Peyer's patch (tissue), 4 donors: ENCODE measurements around the gene SAG. TPM values are rescaled to one million over a fixed set of nuclear protein-coding genes. Genes with fewer than 3 reads are reported as not detected.

Experiments
- DNase-seq, 3 donors: peaks; one replicate each; pipeline ENCODE4 v3.0.0-alpha.2; 2017 to 2019
- H3K27ac ChIP-seq, 4 donors: fragments of 200-600 bp; sonication (generic); one replicate each; pipeline ENCODE4 v1.5.1; 2016 to 2019
- H3K27me3 ChIP-seq, 2 donors: fragments of 200-600 bp; sonication (generic); one replicate each; pipeline ENCODE4 v1.5.1; 2019
- H3K36me3 ChIP-seq, 3 donors: fragments of 200-600 bp; sonication (generic); one replicate each; pipeline ENCODE4 v1.5.1; 2016 to 2019
- H3K4me1 ChIP-seq, 4 donors: fragments of 200-600 bp; sonication (generic); one replicate each; pipeline ENCODE4 v1.5.1; 2016 to 2019
- H3K4me3 ChIP-seq, 4 donors: fragments of 200-600 bp; sonication (generic); 1 replicate in 3 of 4; 2 replicates in 1 of 4; pipeline ENCODE4 v1.5.1; 2016 to 2019; ENCODE audit warnings: mild to moderate bottlenecking in 1 of 4
- H3K9me3 ChIP-seq, 4 donors: fragments of 200-600 bp; sonication (generic); one replicate each; pipeline ENCODE4 v1.5.1; 2016 to 2019; ENCODE audit warnings: mild to moderate bottlenecking in 1 of 4
- POLR2A ChIP-seq, 2 donors: fragments of 450-650 bp; IDR thresholded peaks; one replicate each; pipeline ENCODE4 v1.5.1; 2017; ENCODE audit warnings: antibody characterized with exemption in 2 of 2, mild to moderate bottlenecking in 2 of 2, moderate library complexity in 2 of 2
- total RNA-seq, 4 donors: library from RNA; depleted of rRNA; stranded (reverse); fragments of >200 nt; gene quantifications; one replicate each; pipeline ENCODE4 v1.1.0, GENCODE V29; 2016
- TF ChIP-seq, protein P1 (sequence below), 6 experiments: fragments of 450-650 bp in 4 of 6; fragments of 200-600 bp in 2 of 6; sonication (generic) in 1 of 6; IDR thresholded peaks; one replicate each; pipeline ENCODE4 v1.5.1; 2017 to 2019; ENCODE audit warnings: antibody characterized with exemption in 6 of 6, mild to moderate bottlenecking in 3 of 6, moderate library complexity in 1 of 6

Gene SAG
- total RNA-seq, result not detected

DNA sequence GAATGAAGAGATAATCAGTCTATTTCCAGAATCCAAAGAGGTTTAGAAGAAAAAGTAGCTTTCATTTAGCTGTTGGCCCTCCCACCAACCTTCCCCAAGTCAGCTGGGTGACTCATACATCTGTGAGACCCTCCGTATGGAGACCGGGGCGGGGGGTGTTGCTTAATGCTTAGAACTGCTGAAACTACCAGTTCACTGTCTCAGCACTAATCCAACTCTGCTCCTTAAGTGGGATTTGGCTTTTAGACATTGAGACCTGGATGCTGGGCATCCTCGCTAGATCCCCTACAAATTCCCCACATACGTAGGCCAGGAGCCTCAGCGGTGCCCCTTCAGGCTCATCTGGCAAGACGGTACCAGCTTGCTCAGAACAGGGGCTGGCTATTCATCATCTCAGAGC, at the start of gene SAG:
SAG (plus strand) TSS at position 252 of the 400 bp plus-strand sequence. CDS start 1,374 bp downstream, outside the sequence.
- DNase-seq, result no peak
- H3K4me3 ChIP-seq, result no peak within 1 kb of the TSS
- no peaks in the 10 kb centered on the region for H3K27me3 ChIP-seq
- no peaks in the 10 kb centered on the region for H3K36me3 ChIP-seq
- H3K9me3 ChIP-seq, result no peaks in the 10 kb centered on the region
- no peaks in the 10 kb centered on the region for H3K4me1 ChIP-seq
- TF ChIP-seq, protein P1, sequence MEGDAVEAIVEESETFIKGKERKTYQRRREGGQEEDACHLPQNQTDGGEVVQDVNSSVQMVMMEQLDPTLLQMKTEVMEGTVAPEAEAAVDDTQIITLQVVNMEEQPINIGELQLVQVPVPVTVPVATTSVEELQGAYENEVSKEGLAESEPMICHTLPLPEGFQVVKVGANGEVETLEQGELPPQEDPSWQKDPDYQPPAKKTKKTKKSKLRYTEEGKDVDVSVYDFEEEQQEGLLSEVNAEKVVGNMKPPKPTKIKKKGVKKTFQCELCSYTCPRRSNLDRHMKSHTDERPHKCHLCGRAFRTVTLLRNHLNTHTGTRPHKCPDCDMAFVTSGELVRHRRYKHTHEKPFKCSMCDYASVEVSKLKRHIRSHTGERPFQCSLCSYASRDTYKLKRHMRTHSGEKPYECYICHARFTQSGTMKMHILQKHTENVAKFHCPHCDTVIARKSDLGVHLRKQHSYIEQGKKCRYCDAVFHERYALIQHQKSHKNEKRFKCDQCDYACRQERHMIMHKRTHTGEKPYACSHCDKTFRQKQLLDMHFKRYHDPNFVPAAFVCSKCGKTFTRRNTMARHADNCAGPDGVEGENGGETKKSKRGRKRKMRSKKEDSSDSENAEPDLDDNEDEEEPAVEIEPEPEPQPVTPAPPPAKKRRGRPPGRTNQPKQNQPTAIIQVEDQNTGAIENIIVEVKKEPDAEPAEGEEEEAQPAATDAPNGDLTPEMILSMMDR (IDR thresholded peaks at IDR 0.05), result no peak
- H3K27ac ChIP-seq, result no peak within 1 kb of the TSS

DNA sequence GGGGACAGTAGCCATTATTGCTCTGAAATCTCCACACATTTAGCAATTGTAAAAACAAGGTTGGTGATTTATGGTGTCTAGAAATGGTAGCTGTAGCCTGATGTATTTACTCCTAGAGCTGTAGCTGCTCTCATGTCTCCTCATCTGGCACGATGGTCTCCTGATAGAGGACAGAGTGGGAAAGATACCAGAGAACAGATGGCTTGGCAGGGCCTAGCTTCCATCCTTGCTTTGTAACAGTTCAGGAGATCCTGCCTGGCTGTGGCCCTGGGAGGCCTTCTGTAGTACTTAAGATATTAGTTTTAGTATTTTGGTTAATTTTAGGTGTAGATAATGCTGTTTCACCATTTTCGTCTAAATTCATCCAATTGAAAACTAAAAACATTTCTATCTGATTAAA, 49.4 kb upstream of the SAG start:
- no peak overlapping the region for H3K27ac ChIP-seq
- peaks cover 0 to 73% (median 3%) of the 10 kb centered on the region in 3 donors for H3K36me3 ChIP-seq
- H3K4me3 ChIP-seq, result no peak overlapping the region
- DNase-seq, result peak in 1 of 3 donors; percentile 27
- TF ChIP-seq, protein P1 (IDR thresholded peaks at IDR 0.05), result no peak
- H3K27me3 ChIP-seq, result no peaks in the 10 kb centered on the region
- H3K9me3 ChIP-seq, result no peaks in the 10 kb centered on the region
- peaks cover 0 to 13% (median 2%) of the 10 kb centered on the region in 4 donors for H3K4me1 ChIP-seq

DNA sequence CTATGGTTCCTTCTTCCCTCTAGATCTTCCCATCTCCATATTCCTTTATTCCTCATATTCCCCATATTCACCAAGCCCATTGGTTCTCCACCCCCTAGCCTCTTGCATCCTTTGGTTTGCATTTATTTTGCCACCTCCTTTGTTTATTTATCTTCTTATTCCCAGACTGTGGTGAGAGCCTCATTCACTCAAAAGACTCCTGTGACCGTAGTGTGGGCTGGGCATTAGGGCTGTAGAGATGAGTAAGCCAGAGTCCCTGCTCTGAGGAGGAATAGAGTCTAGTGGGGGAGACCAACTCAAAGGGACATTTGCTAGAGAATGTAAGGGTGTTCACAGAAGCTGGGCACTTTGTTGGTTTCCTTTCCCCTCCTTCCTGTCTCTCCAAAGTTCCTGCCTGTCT, 47.9 kb upstream of the SAG start:
- H3K27ac ChIP-seq, result no peak overlapping the region
- TF ChIP-seq POLR2A (IDR thresholded peaks at IDR 0.05), result no peak
- TF ChIP-seq, protein P1 (IDR thresholded peaks at IDR 0.05), result no peak
- DNase-seq, result peak in 1 of 3 donors; percentile 14
- no peaks in the 10 kb centered on the region for H3K27me3 ChIP-seq
- no peaks in the 10 kb centered on the region for H3K4me1 ChIP-seq
- H3K9me3 ChIP-seq, result no peaks in the 10 kb centered on the region
- no peak overlapping the region for H3K4me3 ChIP-seq
- peaks cover 0 to 88% (median 3%) of the 10 kb centered on the region in 3 donors for H3K36me3 ChIP-seq

GRCh38 chr2:233260661-233261060, 47.0 kb upstream of the SAG start:
- Histone ChIP-seq H3K27ac (no peak overlapping the region), H3K9me3 (no peaks in the 10 kb centered on the region), H3K27me3 (no peaks in the 10 kb centered on the region), H3K36me3 (peaks cover 0 to 97% (median 3%) of the 10 kb centered on the region in 3 donors), H3K4me1 (no peaks in the 10 kb centered on the region), H3K4me3 (no peak overlapping the region)
- TF ChIP-seq, protein P1 (IDR thresholded peaks at IDR 0.05), result no peak
- no peak for TF ChIP-seq POLR2A (IDR thresholded peaks at IDR 0.05)
- no peak for DNase-seq

GRCh38 chr2:233261819-233262555, 45.6 kb upstream of the SAG start:
- peaks cover 0 to 98% (median 3%) of the 10 kb centered on the region in 3 donors for H3K36me3 ChIP-seq
- no peaks in the 10 kb centered on the region for H3K27me3 ChIP-seq
- no peaks in the 10 kb centered on the region for H3K4me1 ChIP-seq
- no peaks in the 10 kb centered on the region for H3K9me3 ChIP-seq
- TF ChIP-seq POLR2A (IDR thresholded peaks at IDR 0.05), result no peak
- TF ChIP-seq, protein P1 (IDR thresholded peaks at IDR 0.05), result no peak
- no peak overlapping the region for H3K4me3 ChIP-seq
- peak in 1 of 3 donors; percentile 47 for DNase-seq
- no peak overlapping the region for H3K27ac ChIP-seq
